CD4-positive, alpha-beta T cell treated with Interleukin-6 for 4 hours (primary cell): ENCODE data around the gene WDR1.

Experiments used
- DNase-seq: peaks from one replicate; pipeline ENCODE4 v3.0.0-alpha.2; 2020; ENCODE audit warnings: mixed read lengths

The WDR1 gene

DNA sequence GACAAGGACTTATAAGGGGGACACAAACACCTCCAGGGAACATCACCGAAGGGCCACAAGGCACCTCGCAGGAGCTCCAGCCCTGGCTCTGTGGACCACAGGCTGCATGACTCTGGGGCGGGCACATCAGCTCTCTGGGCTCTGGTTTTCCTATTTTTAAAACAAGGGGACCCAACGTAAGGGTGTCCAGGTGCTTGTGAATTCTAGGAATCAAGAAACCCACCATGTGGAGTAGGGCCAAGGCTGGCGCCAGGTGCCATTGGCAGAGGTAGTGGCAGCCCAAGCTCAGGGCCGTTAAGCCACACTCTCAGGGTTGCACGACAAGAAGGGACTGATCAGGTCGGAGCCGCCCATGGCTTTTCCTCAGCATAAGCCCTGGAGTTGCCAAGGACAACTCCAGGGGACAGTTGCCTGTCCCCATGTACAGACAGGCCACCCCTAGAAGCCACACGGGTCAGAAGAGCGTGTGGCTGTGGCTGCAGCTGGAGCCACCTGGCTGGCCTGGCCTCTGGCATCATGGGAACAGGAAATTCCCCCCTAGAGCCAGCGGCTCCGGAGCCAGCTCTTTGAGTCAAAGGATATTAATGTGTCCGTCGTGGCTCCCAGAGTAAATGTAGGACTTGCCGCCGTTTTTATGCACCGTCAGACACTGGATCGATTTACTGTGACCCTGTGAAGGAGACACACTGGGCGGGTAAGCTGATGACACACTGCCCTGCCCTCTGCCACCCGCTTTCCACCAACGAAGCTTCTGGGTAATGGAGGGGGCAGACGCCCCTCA lies 32.5 kb downstream of the WDR1 start:
- DNase-seq = no peak

DNA sequence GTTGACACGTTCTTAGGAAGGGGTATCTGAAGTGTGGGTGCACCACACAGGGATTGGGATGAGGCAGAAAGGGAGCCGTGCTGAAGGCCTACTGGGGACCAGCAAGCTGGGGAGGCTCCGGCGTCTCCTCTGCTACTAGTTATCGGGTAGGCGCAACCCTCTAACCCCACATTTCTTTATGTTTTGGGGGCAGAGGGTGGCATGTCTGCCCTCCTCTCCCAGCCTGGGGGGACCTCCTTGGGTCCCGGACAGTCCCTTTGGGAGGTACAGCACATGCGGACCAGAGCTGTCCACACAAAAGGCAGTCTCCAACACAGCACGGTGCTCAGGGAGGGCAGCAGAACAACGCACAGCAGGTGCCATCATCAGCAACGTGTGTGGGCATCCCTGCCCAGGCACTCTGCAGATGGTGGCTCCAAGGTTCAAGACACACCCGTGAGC lies 33.2 kb downstream of the WDR1 start:
- no peak for DNase-seq

DNA sequence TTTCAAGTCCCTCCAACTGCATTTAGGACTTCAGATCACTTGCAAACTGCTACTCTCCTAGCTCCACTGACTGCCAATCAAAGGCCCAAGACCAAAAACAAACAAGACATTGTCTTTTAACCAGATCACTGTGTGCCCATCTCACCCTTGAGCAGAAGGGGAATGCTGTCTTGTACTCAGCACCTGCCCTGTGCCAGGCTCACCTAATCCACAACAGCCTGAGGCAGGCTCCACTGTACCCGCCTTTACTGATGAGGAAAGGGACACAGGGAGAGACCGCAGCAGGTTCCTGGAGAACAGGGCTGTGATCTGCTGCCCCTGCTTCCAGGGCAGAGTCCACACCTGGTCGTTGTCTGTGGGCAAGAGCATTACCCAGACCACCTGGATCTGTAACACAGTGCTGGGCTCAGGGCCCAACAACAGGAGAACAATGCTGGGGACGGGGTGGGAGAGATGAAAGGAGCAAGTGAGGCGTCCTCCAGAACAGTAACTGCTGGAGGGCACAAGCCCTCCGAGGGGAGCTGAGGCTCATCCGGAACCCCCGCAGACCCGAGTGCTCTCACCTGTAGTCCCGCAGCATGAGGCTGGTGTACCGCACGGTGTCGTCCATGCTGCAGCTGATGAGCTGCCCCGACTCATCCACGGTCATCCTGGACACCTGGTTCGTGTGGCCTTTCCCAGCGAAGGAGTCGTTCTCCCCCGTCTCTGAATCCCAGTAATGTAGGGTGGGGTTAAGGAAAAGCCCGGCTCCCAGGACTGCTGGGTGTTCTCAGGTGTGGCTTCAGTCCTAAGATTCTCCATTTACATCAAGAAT lies 33.9 kb downstream of the WDR1 start:
- DNase-seq = no peak

GRCh38 chr4:10082047-10082446 lies 34.6 kb downstream of the WDR1 start:
- DNase-seq = no peak

GRCh38 chr4:10081218-10081606 lies 35.4 kb downstream of the WDR1 start:
- DNase-seq = no peak

- DNase-seq = no peak
Measured at GRCh38 chr4:10080589-10081217, 35.9 kb downstream of the WDR1 start.

DNA sequence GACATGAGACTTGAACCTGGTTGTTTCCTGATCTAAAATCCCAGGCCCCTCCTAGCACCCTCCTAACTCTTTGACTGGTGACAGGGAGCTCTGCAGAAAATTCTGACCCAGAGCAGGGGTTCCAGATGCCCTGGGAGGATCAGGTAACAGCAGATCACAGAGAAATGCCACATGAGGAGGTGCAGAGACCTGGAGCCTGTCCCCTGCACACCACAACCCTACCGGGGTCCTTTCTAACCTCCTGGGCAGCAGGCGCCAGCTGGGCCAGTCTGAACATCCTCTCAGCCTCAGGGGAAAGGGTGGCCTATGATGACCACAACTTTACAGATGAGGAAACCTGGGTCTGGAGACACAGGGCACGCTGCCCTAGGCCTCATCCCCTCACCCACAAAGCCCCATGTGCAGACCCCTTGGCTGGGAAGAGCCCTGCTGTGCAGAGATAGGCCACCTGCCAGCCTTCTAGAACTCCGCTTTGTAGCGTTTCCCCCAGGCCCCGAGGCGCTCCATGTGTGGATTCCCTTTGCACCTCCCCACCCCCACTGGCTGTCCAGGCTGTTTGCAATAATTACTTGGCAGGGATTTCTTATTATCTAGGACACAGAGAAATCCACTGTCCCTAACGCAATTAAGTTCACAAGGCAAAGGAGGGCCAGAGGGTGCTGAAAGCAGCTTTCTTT lies 36.5 kb downstream of the WDR1 start:
- no peak for DNase-seq

- no peak for DNase-seq
Measured at GRCh38 chr4:10079256-10079655, 37.3 kb downstream of the WDR1 start.

DNA sequence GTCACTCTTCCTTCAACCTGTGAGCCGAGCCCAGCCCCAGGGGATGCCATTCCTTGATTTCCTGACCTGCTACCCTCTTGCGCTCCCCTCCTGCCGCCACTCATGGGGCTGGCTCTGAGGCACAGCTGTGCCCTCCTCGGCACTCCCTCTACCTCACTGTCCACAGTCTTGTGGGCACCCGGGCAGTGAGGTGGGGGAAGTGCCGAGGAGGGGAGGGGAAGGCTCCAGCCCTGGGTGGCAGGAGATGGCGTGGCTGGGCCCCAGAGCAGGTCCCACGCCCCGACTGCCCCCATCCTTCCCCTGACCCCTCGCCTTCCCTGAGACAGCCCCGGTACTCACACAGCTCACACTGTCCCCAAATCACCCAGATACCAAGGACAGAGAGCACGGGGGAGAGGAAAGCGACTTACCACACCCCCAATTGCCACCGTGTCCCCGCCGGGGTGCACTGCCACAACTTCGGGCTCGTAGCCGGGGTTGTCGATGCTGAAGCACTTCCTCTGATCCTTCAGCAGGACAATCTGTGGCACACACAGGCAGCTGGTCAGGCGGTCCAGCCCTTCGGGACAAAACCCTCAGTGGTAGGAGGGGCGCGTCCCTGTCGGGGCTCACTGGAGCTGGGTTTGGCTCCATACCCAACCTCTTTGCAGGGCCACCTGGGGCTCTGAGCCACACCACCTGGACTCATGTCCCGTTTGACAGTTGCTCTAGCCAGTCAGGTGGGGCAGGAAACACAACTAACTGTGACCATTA lies 37.9 kb downstream of the WDR1 start:
- no peak for DNase-seq

DNA sequence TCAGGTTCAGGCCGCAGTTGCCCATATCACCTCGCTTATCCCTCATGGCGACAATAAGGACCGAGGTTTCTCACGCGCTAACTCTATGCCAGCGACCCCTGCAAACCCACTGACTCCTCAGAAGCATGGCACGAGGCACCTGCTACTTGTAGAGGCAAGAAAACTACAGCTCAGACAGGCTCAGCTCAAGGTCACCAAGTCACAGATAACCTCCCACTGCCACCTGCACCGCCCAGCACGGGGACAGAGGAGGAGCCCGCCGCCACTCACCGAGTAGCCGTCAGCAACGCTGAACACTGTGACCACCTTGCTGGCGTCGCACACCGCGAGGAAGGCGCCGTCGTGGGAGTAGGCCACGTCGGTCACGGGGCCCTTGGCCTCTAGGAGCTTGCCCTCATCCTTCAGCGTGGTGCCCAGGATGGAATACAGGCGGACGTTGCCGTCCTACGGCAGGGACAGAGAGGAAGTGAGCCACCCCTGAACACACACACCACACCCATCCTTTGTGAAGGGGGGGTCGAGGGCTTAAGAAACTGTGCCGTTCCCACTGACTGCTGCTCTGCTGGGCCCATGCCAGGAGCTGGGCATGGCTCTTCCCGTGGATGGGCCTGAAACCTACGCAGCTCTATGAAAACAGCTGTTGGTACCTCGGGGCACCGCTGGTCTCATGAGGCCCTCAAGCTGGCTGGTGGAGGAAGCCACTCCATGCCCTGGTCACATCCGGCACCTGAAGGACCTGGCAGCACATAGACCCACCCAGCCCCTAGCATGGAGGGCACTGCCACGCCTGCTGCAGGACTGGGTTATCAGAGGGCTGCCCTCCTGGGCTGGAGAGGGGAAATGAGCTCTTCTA lies 38.9 kb downstream of the WDR1 start:
- DNase-seq = no peak

DNA sequence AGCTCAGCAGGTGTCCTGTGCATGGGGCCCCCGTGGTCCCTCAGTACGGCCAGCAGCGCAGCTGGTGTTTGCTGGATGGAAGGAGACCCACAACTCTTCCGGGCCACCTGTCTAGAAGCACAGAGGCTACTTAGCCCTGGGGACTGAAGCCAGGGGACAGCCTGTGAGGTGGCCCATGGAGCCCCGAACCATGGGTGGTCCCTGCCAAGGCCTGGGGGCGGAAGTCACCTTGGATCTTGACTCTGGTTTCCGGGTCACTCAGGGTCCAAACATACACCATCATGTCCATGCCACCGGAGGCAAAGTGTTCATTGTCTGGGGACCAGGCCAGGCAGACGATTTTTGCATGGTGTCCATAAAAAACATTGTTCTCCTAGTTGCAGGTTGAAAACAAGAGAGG lies 39.5 kb downstream of the WDR1 start:
- no peak for DNase-seq

- DNase-seq = no peak
Measured at GRCh38 chr4:10075953-10076391, 40.6 kb downstream of the WDR1 start.

DNA sequence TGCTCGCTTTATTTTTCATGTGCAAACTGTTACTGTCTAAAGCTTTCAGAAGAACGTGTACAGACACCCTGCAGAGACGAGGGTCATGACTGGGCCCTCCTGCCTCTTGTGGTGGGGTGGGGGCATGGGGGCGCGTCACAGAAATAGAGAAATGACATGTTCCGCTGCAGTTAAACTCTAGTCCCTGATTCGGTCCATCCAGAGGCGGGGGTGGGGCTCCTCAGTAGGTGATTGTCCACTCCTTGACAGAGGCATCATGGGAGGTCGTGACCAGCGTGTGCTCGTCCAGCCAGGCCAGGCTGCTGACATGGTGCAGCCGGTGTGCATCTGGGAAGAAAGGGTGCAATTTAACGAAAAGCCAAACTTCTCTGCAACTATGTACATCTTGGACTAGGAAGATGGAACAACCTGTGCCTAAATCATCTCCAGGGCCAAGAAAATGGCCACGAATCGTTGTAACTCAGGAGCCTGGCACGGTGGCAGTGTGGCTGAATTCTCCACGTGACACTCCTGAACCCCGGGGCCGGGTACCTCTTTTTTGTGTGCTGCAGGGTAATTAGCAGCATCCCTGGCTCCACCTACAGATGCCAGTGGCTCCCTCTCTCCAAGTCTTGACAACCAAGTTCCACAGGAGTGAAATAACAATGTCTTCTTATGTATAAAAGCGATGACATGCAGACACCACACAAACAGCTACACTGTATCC lies 41.3 kb downstream of the WDR1 start:
- no peak for DNase-seq

DNA sequence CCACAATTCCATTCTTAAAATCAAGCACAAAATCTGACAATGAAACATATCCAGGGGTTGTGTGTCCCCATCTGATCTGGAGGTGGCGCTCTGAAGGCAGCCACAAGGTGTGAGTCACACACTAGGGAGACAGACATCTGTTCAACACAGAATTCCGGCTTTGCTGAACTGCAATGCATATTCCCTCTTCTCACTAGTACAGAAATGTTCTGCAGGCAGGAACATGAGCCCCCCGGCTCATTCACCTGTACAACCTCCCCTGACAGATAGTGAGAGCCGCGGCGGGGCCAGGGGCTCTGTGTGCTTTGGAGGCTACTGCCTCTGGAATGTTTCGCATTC lies 41.9 kb downstream of the WDR1 start:
- peak; percentile 32 for DNase-seq

DNA sequence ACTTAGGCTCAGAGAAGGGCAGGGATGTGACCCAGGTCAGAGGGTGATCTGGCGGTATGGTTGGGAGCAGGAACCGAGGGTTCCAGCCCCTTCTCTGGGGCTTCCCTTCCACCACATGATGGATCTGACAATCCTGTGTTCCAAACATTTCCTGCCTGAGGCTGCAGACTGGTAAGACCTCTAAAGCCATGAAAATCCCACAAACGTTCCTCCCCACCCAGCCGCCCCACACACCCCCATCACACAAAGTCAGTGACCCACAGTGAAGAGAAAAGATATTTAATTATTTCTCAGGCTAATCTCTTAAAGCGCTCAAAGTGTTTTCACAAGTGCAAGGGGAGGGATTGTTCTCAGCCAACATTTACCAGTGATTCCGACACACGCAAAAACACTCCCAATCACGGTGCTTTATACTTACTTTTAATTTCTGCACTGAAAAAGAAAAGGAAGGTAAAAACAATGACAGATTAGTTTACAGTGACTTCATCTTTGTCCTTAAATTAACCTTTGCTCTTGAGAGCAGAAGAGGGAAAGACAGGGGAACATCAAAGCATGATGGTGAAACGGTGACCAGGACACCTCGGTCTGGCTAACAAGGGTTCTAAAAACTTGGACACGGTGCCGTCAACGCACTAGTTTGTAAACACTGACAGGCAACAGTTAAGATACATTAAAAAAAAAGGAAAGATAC lies 42.4 kb downstream of the WDR1 start:
- DNase-seq = no peak

GRCh38 chr4:10072420-10073017 lies 44.1 kb downstream of the WDR1 start:
- DNase-seq = no peak

- DNase-seq = no peak
Measured at GRCh38 chr4:10069075-10069642, 47.4 kb downstream of the WDR1 start.

DNA sequence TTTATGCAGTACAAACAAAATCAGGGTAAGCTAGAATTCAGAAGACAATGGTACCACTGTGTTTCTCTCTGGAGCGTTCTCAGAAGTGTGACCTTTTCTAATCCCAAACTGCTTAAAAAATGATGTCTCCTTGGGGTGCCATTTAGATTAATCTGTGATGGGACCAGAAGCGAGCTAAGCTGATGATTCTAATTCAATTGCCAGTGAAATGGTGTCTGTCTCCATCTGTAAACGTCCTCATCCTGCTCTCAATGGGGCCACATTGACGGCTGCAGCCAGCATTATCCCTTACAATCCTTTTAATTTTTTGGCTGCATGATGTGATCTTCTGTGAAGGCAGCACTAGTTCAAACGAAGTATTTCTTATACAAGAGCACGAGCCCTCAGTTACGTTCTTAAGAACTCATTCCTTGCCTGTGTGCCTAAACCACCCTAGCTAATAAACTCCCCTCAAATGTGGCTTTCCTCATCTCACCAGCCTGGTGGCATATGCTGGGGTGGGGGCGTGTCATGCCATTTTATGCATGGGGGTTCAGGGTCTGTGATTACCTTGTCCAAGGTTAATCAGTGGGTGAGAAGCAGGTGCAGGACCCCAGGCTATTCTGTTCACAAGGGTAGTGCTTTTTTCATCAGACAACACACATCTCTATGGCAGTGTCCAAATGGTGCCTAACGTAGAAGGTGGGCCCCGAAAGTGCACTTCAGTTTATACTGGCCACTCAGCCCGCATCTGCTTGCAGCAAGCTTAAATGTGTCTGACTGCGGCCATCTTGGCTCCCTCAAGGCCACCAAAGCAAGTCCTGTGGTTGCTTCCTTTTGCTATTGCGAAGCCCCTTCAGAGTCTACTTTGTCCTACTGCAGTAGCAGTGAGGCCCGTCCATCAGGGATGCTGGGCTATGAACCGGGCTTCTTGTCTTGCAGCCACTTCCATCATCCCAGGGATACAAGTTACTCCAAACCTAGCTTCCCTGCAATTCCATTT lies 49.6 kb downstream of the WDR1 start:
- no peak for DNase-seq
